HAP-1 (cell line): ENCODE results near the gene HOXA3.

Experiments
- DNase-seq, 2 experiments: peaks; one replicate each; pipeline ENCODE4 v3.0.0-alpha.2; 2016 to 2020; ENCODE audit warnings: low spot score in 2 of 2
- H3K27me3 ChIP-seq: fragments of 250-450 bp; sonication (Bioruptor Pico); 2 replicates; pipeline ENCODE4 v1.5.1; 2020; ENCODE audit warnings: low read depth, mild to moderate bottlenecking, moderate library complexity
- H3K36me3 ChIP-seq: fragments of 250-450 bp; sonication (Bioruptor Pico); replicated peaks from 2 replicates; pipeline ENCODE4 v1.5.1; 2020; ENCODE audit warnings: mild to moderate bottlenecking
- H3K4me1 ChIP-seq: fragments of 250-450 bp; sonication (Bioruptor Pico); 2 replicates; pipeline ENCODE4 v1.5.1; 2020; ENCODE audit warnings: mild to moderate bottlenecking
- H3K4me3 ChIP-seq: fragments of 250-450 bp; sonication (Bioruptor Pico); 2 replicates; pipeline ENCODE4 v1.5.1; 2020; ENCODE audit warnings: mild to moderate bottlenecking, moderate library complexity
- H3K9me3 ChIP-seq: fragments of 250-450 bp; sonication (Bioruptor Pico); 2 replicates; pipeline ENCODE4 v1.5.1; 2020; ENCODE audit warnings: mild to moderate bottlenecking, moderate library complexity
- in situ Hi-C: fragments of 300-500 bp; cut with MboI; formaldehyde crosslinking; loops from 3 replicates; pipeline ENCODE4 v1.14.3; 2020; ENCODE audit warnings: low sequenced_read_pairs, inconsistent platforms, mixed read lengths

HOXA3 gene

GRCh38 chr7:27151931-27152815, at the start of gene HOXA3:
HOXA3 (minus strand) TSS chr7:27152583; CDS start chr7:27110640, 41,943 bp downstream.
- Histone ChIP-seq H3K4me3 (peak within 1 kb of the TSS; percentile 58), H3K4me1 (peaks cover 26% of the 10 kb centered on the region), H3K27me3 (no peaks in the 10 kb centered on the region), H3K36me3 (peaks cover 11% of the 10 kb centered on the region), H3K9me3 (no peaks in the 10 kb centered on the region)
- peak; percentile 80 to 89 for DNase-seq
- in situ Hi-C loops, result loop anchor here (25.0 kb wide), 1 partner anchor 940 kb away; the partner anchor contains the start of genes CBX3 and HNRNPA2B1

GRCh38 chr7:27201580-27202017, 49.2 kb upstream of the HOXA3 start:
- in situ Hi-C loops, result loop anchor here (10.0 kb wide), 2 partner anchors 383 to 543 kb away; partner anchors contain the start of gene TAX1BP1
- no peaks in the 10 kb centered on the region for H3K9me3 ChIP-seq
- no peaks in the 10 kb centered on the region; the same call in none of the 2 replicates for H3K36me3 ChIP-seq
- H3K27me3 ChIP-seq, result no peaks in the 10 kb centered on the region
- DNase-seq, result peak in 1 of 2 experiments; percentile 57
- peaks cover 34% of the 10 kb centered on the region for H3K4me1 ChIP-seq
- peak overlapping the region; percentile 54 for H3K4me3 ChIP-seq

DNA sequence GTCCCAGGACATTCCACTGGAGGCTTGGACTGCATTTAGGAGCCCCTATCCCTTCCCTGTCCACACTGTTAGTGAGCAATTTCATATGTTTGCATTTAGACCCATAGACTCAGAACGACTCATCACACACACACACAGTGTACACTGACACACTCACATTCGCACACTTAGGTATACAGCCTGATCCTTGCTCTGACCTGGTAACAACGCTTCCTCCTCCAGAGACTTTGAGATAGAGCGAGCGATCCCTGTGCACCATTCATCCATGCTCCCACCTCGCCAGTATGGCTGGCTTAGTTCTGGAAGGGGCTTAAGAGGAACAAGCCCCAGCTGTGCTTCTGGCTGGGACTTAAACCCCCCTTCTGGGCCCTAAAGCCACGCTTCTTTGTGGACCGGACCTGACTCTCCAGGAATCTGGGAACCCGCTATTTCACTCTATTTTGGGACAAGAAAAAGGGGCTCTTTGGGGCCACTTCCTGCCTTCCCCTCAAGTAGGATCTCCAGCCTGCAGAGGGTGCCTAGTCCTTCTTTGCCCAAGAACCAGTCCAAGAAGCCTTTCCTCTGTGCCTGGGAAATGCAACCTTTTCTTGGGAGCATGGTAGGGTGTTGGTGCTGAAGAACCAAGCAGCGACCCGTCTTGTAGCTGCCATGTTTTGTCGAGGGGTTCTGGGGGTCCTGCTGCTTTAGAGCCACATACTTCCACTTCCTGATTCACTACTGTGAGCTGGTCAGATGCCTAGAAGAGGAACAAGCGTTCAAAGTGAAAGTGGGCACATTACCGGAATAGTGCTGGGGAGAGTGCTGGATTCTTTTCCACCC, 48.6 kb upstream of the HOXA3 start:
- H3K4me1 ChIP-seq, result peaks cover 28% of the 10 kb centered on the region
- peak overlapping the region; percentile 54 for H3K4me3 ChIP-seq
- DNase-seq, result peak in 1 of 2 experiments; percentile 48
- no peaks in the 10 kb centered on the region for H3K9me3 ChIP-seq
- H3K36me3 ChIP-seq, result peaks cover under 1% of the 10 kb centered on the region
- in situ Hi-C loops, result loop anchor here (10.0 kb wide), 2 partner anchors 384 to 544 kb away; partner anchors contain the start of gene TAX1BP1
- no peaks in the 10 kb centered on the region for H3K27me3 ChIP-seq

DNA sequence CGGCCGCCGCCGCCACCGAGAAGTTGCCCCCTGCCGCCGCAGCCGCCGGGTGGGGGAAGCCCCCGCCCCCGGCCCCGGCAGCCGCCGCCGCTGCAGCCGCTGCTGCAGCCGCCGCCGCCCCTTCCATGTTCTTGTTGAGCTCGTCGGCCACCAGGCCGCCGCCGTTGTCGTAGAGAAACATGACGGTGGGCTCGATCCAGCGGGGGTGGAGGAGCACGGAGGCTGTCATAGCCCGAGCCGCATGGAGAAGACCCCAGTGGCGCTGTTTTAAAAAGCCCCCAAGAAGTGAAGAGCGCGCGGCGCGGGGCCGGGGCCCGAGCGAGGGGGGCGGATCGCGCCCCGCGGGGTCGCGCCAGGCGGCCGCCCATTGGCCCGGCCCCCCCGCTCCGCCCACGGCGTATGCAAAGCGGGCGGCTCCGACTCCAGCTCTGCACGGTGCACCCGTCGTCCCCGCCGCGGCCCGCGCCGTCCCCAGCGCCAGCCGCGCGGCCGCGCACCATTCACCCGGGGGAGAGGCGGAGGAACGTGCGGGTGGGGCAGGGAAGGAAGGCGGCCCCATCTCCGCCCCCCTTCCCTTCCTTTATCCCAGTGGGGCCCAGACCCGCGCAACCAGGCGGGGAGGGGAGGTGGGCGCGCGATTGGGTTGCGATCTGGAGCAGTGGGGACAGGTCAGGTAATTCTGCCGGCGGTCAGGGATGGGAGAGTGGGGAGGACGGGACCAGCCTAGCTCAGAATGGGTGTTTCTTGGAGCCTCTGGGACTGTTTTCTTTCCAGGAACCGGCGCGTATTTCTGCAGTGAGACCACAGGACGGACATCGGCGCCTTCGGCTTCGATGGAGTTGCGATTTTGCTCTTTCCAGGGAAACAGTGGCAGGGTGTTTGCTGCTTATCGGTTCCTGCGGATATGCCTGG, 47.7 kb upstream of the HOXA3 start, which contains the start of gene HOXA13:
HOXA13 (minus strand) TSS at position 243 of the 912 bp plus-strand sequence; CDS start at position 229, 14 bp downstream.
- Histone ChIP-seq H3K4me3 (peak within 1 kb of the TSS; percentile 65), H3K9me3 (no peaks in the 10 kb centered on the region), H3K4me1 (peaks cover 24% of the 10 kb centered on the region), H3K27me3 (no peaks in the 10 kb centered on the region), H3K36me3 (peaks cover 9% of the 10 kb centered on the region)
- peak; percentile 83 to 91 for DNase-seq
- in situ Hi-C loops, result loop anchor here (5.0 to 10.0 kb wide), 4 partner anchors 385 to 817 kb away; partner anchors contain the start of gene TAX1BP1

GRCh38 chr7:27198871-27199801, 46.8 kb upstream of the HOXA3 start:
- peak in 1 of 2 experiments; percentile 46 for DNase-seq
- in situ Hi-C loops, result loop anchor here (5.0 kb wide), 2 partner anchors 723 to 818 kb away; no protein-coding TSS in a partner anchor
- Histone ChIP-seq H3K4me3 (peak overlapping the region; percentile 65), H3K9me3 (no peaks in the 10 kb centered on the region), H3K36me3 (peaks cover 16% of the 10 kb centered on the region), H3K27me3 (no peaks in the 10 kb centered on the region), H3K4me1 (peaks cover 19% of the 10 kb centered on the region)

DNA sequence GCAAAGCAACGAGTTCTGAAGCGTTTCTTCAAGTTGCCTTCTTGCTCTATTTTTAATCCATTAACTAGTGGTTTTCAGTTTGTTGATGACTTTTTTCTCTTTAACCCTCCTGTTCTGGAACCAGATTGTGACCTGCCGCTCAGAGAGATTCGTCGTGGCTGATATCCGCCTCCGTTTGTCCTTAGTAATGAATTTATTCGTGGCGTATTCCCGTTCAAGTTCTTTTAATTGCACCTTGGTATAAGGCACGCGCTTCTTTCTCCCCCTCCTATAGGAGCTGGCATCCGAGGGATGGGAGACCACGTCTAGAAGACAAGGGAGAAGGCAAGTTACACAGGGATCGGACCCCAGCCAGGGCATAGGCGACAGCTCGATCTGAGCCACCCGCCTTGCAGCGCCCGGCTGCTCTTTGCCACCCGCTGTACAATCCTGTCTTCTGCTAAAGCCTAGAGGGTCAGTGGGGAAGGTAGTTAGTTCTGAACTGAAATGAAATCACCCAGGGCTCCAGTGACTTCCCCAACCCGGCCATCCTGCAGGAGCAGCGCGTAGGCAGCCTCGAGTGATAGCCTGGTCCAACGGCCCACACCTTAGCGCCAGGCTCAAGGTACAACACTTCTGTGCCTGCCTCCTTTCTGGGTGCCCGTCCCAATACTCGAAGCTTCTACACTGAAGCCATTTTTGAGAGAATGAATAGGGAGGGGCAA, 45.9 kb upstream of the HOXA3 start:
- Histone ChIP-seq H3K36me3 (peaks cover 25% of the 10 kb centered on the region), H3K9me3 (no peaks in the 10 kb centered on the region), H3K27me3 (no peaks in the 10 kb centered on the region), H3K4me1 (peaks cover 14% of the 10 kb centered on the region; the same call in 1 of the 2 replicates), H3K4me3 (peak overlapping the region; percentile 65)
- in situ Hi-C loops, result loop anchor here (5.0 kb wide), 2 partner anchors 724 to 819 kb away; no protein-coding TSS in a partner anchor
- DNase-seq, result peak in 1 of 2 experiments; percentile 44

DNA sequence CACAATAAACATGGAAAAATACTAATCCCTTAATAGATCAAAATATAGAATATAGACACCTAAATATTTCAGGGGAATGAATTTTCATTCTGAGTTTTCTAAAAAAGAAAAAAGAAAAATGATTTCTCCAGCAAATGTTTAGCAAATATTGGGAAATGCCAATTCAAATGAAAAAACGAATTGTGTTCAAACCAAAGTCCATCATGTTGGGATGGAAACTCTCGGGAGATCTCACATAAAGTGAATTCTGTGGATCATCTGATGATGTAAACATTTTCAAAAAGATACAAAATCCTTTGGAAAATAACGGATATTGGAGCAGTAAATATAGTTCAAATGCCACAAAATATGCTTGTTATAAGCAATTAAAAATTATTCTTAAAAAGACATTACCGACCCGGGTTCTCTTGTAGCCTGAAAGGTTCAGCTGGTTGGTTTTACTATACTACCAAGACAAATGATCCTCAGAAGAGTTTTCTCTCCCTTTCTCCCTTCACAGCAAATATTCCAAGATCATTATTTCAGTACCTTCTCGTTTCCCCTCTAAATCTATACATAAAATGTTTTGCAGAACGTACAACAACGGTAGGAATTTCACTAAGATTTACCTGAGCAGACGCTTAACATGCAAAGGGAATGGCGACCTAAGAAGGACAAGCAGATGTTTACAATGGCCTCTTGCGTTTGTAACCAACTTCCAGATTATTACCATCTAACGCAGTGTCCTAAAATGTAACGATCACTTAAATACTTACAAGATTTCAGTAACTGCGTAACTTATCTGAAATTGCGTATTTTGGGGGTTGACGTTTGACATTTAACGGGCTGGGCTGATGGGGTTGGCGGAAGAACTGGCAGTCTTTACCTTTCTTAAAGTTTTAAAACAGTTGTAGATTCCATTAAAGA, 45.0 kb upstream of the HOXA3 start:
- H3K27me3 ChIP-seq, result no peaks in the 10 kb centered on the region
- peaks cover 29% of the 10 kb centered on the region for H3K36me3 ChIP-seq
- peak overlapping the region; percentile 65 for H3K4me3 ChIP-seq
- H3K4me1 ChIP-seq, result peaks cover 9% of the 10 kb centered on the region; the same call in 1 of the 2 replicates
- no peak for DNase-seq
- in situ Hi-C loops, result loop anchor here (5.0 kb wide), 2 partner anchors 725 to 820 kb away; no protein-coding TSS in a partner anchor
- H3K9me3 ChIP-seq, result no peaks in the 10 kb centered on the region

DNA sequence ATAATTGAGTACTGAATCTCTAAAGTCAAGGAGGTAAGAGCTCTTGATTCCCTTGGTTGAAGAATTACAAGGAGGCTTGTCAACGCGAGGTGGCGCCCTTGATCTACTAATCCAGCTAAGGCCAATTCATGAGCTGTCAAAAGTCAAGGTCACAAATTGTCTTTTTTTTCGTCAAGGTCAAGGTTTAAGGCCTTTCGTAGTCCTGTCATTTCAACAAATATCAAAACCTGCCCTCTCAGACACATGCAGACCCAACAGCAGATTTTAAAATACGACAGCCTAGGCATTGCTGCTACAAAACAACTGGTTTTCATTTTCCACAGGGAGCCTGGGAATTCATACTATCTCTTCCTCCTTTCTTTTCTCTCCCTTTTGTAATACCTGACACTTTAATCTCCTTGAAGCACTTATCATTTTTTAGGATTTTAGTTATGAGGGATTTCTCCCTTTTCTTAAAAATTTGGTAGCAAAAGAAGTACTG, 43.9 kb upstream of the HOXA3 start:
- peak; percentile 80 to 95 for DNase-seq
- peaks cover 9% of the 10 kb centered on the region; the same call in 1 of the 2 replicates for H3K4me1 ChIP-seq
- peak overlapping the region; percentile 65 for H3K4me3 ChIP-seq
- no peaks in the 10 kb centered on the region for H3K27me3 ChIP-seq
- in situ Hi-C loops, result loop anchor here (5.0 kb wide), 2 partner anchors 726 to 821 kb away; no protein-coding TSS in a partner anchor
- peaks cover 39% of the 10 kb centered on the region for H3K36me3 ChIP-seq
- H3K9me3 ChIP-seq, result no peaks in the 10 kb centered on the region

DNA sequence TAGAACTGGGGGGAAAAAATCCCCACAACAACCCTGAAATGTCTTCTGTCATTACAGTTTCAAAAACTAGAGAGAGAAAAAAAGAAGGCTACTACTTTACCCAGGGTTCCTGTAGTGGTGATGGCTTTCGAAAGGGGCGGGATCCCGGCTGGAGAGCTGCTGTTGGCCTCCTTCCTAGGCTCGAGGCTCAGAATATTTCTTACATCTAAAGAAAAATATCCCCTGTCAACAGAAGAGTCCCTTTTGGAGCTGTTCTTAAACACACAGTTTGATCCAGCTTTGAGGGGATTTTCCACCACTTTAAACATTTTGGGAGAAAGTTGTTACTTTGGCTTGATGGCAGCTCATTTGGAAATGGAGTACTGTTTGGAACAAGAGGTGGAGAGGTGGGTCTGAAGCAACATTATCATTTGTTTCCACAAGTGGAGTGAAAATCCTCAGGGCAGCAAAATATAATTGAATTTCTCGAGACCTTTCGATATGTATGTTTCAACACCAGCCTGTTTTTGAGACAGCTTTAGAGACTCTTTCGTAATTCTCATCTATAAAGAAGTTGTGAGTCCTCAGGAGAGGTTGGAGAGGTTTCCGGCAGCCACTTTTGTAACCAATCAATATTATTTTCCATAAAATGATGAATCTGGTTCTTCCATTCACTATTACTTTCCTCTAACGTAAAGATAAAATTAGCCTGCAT, 42.5 kb upstream of the HOXA3 start:
- Histone ChIP-seq H3K36me3 (peaks cover 41% of the 10 kb centered on the region), H3K4me3 (peak overlapping the region; percentile 65), H3K4me1 (peaks cover 11% of the 10 kb centered on the region), H3K9me3 (no peaks in the 10 kb centered on the region), H3K27me3 (no peaks in the 10 kb centered on the region)
- DNase-seq, result peak in 1 of 2 experiments; percentile 56
- in situ Hi-C loops, result loop anchor here (5.0 kb wide), 3 partner anchors 582 to 822 kb away; no protein-coding TSS in a partner anchor

- peak overlapping the region; percentile 65 for H3K4me3 ChIP-seq
- no peaks in the 10 kb centered on the region for H3K9me3 ChIP-seq
- H3K36me3 ChIP-seq, result peaks cover 41% of the 10 kb centered on the region
- peaks cover 20% of the 10 kb centered on the region for H3K4me1 ChIP-seq
- in situ Hi-C loops, result loop anchor here (5.0 kb wide), 1 partner anchor 583 kb away; no protein-coding TSS in a partner anchor
- no peaks in the 10 kb centered on the region for H3K27me3 ChIP-seq
- no peak for DNase-seq
Measured at GRCh38 chr7:27194002-27194352, 41.6 kb upstream of the HOXA3 start.
